Measurements from ENCODE around the gene GCNA. TPM values are rescaled to one million over a fixed set of nuclear protein-coding genes. Genes with fewer than 3 reads are reported as not detected.

The GCNA gene
- total RNA-seq, 1 donor from 2014 or later, result 0.52 TPM

DNA sequence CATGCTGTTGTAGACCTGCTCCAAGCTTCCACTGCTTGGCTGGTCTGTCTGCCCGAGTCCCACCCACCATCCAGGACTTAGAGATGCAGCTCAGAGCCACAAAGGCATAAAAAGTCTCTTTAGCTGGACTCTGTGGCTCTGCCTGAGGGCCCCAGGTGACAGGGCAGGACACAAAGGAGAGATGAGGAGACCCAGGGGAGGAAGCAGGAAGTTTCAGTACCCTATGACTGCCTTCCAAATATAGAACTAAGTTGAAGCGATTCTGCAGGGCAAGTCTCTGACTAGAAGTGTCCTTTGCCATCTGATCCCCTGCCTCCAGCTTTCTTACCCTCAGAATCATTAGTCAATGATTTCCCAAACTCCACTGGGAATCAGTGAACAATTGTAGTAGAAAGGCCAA is 51.2 kb downstream of the GCNA start:
- H3K4me3 ChIP-seq (ENCODE audit: low read depth, low read length), result no peak overlapping the region
- TF ChIP-seq, protein P1, sequence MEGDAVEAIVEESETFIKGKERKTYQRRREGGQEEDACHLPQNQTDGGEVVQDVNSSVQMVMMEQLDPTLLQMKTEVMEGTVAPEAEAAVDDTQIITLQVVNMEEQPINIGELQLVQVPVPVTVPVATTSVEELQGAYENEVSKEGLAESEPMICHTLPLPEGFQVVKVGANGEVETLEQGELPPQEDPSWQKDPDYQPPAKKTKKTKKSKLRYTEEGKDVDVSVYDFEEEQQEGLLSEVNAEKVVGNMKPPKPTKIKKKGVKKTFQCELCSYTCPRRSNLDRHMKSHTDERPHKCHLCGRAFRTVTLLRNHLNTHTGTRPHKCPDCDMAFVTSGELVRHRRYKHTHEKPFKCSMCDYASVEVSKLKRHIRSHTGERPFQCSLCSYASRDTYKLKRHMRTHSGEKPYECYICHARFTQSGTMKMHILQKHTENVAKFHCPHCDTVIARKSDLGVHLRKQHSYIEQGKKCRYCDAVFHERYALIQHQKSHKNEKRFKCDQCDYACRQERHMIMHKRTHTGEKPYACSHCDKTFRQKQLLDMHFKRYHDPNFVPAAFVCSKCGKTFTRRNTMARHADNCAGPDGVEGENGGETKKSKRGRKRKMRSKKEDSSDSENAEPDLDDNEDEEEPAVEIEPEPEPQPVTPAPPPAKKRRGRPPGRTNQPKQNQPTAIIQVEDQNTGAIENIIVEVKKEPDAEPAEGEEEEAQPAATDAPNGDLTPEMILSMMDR (conservative IDR thresholded peaks at IDR 0.05; ENCODE audit: low read depth, low read length), result no peak
- DNase-seq (ENCODE audit: low read depth), result no peak

DNA sequence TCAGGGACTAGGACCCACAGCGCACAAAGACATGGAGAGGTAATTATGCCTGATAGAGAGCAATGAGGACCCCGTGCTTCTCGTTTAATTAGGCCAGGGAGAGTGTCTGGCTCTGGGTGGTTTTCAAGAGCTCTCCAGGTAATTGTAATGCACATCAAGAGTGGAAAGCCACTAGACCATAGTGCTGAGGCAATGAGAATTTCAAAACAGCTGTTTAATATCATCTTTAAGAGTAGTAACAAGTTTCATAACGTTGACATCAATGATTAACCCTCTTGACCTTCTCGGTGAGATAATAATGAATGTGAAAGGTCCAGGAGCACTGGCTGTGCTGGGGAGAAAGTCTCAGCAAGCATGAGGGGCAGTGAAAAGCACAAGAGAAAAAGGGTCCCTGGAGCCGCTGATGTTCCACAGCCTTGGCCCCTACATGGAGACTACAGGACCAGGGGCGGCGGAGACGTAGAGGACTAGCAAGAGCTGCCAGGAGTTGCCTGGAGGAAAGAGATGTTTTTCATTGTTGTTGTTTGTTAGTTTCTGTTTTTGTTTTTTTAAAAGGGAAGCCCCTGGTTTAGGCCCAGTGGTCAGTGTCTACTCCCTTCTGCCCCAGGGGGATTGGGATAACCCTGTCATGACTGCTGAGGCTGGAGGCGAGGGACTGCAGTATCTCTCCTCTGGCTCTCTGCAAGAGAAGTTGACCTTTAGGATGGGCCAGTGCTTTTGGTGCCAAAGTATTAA is 54.9 kb downstream of the GCNA start:
- TF ChIP-seq, protein P1 (conservative IDR thresholded peaks at IDR 0.05; ENCODE audit: low read depth, low read length), result no peak
- DNase-seq (ENCODE audit: low read depth), result no peak
- no peak overlapping the region for H3K4me3 ChIP-seq (ENCODE audit: low read depth, low read length)

DNA sequence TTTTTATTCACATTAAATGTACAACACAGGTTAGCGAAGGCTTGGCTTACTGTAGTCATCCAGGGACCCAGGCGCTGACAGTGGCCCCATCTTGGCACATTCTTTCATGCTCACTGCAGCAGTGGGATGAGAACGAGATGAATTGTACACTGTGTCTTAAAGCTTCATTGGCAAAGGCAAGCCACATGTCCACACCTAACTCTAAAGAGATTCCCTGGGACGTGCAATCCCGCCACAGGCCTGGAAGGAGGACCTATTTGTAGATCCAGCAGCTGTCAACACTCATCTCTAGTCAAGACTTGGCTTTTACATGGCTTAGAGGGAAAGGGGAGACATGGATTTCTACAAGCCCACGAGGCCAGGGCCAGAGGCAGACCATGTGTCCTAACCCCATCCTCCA is 56.1 kb downstream of the GCNA start:
- TF ChIP-seq, protein P1 (conservative IDR thresholded peaks at IDR 0.05; ENCODE audit: low read depth, low read length), result no peak
- no peak for DNase-seq (ENCODE audit: low read depth)
- H3K4me3 ChIP-seq (ENCODE audit: low read depth, low read length), result no peak overlapping the region

DNA sequence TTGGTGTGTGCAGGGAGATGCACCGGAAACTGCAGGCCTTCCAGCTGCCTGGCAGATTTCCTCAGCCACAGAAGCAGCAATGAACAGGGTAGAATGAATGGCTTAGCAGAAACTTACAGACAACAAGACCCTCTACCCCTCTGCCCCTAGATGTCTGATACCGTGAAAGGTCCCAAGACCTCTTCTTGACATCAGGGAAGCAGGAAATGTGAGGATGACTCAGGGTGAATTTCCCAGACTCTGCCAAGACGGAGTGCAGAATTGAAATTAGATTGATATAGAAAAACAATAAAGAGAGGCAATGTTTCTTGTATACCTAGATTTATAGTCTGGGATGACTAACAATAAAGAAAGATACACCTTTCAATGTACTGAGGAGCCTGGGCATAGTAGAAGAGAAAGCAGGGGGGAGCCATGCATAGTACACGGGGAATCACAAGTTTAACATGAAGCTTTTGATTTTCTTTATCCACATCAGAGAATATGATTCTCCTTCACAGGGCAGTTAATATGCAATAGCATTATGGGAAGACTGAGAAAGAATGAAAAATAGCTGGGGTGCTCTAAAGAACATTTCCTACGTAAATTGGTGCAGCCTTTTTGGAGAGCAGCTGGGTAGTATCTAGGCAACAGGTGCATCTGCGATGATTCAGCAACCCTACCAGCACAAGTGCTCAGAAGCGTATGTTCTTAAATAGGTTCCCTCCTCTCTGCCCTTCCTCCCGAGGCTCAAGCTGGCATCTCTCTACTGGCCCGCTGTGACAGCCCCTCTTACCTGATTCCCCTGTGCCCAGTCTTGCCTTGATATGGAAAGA is 58.4 kb downstream of the GCNA start:
- DNase-seq (ENCODE audit: low read depth), result no peak
- H3K4me3 ChIP-seq (ENCODE audit: low read depth, low read length), result no peak overlapping the region
- TF ChIP-seq, protein P1 (conservative IDR thresholded peaks at IDR 0.05; ENCODE audit: low read depth, low read length), result no peak

DNA sequence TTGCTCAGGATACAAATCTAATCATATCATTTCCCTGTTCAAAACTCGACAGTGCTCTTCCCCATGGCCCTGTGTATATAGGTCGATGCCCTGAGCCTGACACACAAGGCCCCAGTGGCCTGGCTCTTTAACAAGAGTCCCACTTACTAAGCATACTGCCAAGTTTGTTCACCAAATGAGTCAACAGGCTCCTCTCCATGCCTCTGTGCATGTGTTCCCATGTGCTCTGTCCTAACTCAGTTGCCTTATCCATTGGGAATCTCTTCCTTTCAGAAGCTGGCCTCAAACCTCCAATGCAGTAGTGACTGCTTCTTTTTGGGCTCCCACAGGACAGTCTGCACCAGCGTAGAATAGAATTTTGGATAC is 59.0 kb downstream of the GCNA start:
- TF ChIP-seq, protein P1 (conservative IDR thresholded peaks at IDR 0.05; ENCODE audit: low read depth, low read length), result no peak
- DNase-seq (ENCODE audit: low read depth), result no peak
- H3K4me3 ChIP-seq (ENCODE audit: low read depth, low read length), result no peak overlapping the region

DNA sequence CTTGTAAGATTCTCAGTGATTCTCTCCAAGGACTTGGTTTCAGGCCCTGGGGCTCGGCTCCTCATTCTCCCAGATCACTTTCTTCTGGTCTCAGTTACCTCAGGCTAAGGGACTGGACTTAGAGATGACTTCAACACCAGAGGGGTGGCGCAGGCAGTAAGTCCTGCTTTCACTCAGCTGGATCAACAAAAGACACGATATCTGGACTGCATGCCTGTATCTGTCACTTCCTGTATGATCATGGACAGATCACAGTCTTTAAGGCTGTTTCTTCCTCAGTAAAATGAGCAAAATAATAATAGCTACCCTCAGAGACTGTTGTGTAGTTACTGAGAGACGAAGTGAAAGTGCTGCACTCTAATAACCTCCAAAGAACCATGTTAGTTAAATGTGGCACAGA is 59.6 kb downstream of the GCNA start:
- TF ChIP-seq, protein P1 (conservative IDR thresholded peaks at IDR 0.05; ENCODE audit: low read depth, low read length), result no peak
- no peak overlapping the region for H3K4me3 ChIP-seq (ENCODE audit: low read depth, low read length)
- no peak for DNase-seq (ENCODE audit: low read depth)

Data from epithelial cell of proximal tubule (primary cell).